ENCODE results near the gene PPCDC. TPM values are rescaled to one million over a fixed set of nuclear protein-coding genes. Genes with fewer than 3 reads are reported as not detected.

Gene PPCDC
- total RNA-seq, 1 experiment from 2014 or later = 18.0 TPM

- no peak for DNase-seq (ENCODE audit: low read depth, low spot score)
- H3K27me3 ChIP-seq (ENCODE audit: insufficient read depth, low read length) = no peaks in the 10 kb centered on the region
- peaks cover 0 to 22% of the 10 kb centered on the region in 2 experiments; a peak in 3 of 4 replicates for H3K4me1 ChIP-seq (ENCODE audit: control insufficient read depth in 1 of 2, insufficient read depth in 2 of 2, low read length in 2 of 2)
- H3K9me2 ChIP-seq (ENCODE audit: insufficient read depth) = no peaks in the 10 kb centered on the region
- no peak overlapping the region for H2AFZ ChIP-seq (ENCODE audit: low read depth, low read length, poor library complexity, severe bottlenecking)
- TF ChIP-seq FOSL1 (IDR thresholded peaks at IDR 0.05; ENCODE audit: low read depth) (no peak), CTCF (IDR thresholded peaks at IDR 0.05 in 2 of 3, conservative IDR thresholded peaks at IDR 0.05 in 1 of 3; ENCODE audit: borderline replicate concordance in 1 of 3, insufficient read depth in 1 of 3, low read depth in 2 of 3, low read length in 2 of 3) (no peak), ZBTB33 (IDR thresholded peaks at IDR 0.05; ENCODE audit: extremely low read depth, insufficient replicate concordance, low read length) (no peak), ZNF274 (IDR thresholded peaks at IDR 0.05; ENCODE audit: low read depth, low read length) (no peak), TCF7L2 (IDR thresholded peaks at IDR 0.05; ENCODE audit: borderline replicate concordance, extremely low read depth, insufficient read depth, insufficient read length) (no peak), SRF (IDR thresholded peaks at IDR 0.05; ENCODE audit: low read depth) (no peak), RAD21 (IDR thresholded peaks at IDR 0.05; ENCODE audit: low read depth) (no peak), EZH2 (IDR thresholded peaks at IDR 0.05) (no peak), EZH2phosphoT487 (IDR thresholded peaks at IDR 0.05; ENCODE audit: borderline replicate concordance) (no peak), JUND (IDR thresholded peaks at IDR 0.05) (no peak), SIN3A (IDR thresholded peaks at IDR 0.05; ENCODE audit: low read depth) (no peak), ELF1 (IDR thresholded peaks at IDR 0.05; ENCODE audit: borderline replicate concordance, low read depth) (no peak), YY1 (IDR thresholded peaks at IDR 0.05; ENCODE audit: extremely low read depth, insufficient replicate concordance, low read depth, low read length) (no peak), CEBPB (IDR thresholded peaks at IDR 0.05; ENCODE audit: low read depth) (no peak), SP1 (IDR thresholded peaks at IDR 0.05; ENCODE audit: low read depth) (no peak), CBX3 (IDR thresholded peaks at IDR 0.05; ENCODE audit: low read depth) (no peak), REST (IDR thresholded peaks at IDR 0.05; ENCODE audit: low read depth) (no peak)
- H3K27ac ChIP-seq (ENCODE audit: low read depth, low read length) = no peak overlapping the region
- RAD21 ChIA-PET (ENCODE audit: low non-redundant PET in 1 of 2, low total read pairs in 2 of 2, uncharacterized antibody in 2 of 2, unreplicated experiment in 2 of 2) = no interaction called here
- no peaks in the 10 kb centered on the region for H3K9me3 ChIP-seq (ENCODE audit: control insufficient read depth in 1 of 2, insufficient read depth in 1 of 2, low read depth in 1 of 2, low read length in 2 of 2)
- H3K4me2 ChIP-seq (ENCODE audit: low read length) = no peak overlapping the region
- peaks cover 14% of the 10 kb centered on the region for H3K79me2 ChIP-seq (ENCODE audit: insufficient read depth, low read length)
- intact Hi-C loops (cut with micrococcal nuclease) = no loop called here
- BruUV-seq (replicated peaks) = no TSS peak
- CTCF ChIA-PET = no interaction called here
- H3K36me3 ChIP-seq (ENCODE audit: control insufficient read depth in 1 of 2, insufficient read depth in 2 of 2, low read length in 2 of 2) = no peaks in the 10 kb centered on the region
- POLR2A ChIA-PET = no interaction called here
- no peak for ATAC-seq
- no peak overlapping the region for H3K4me3 ChIP-seq (replicated peaks in 1 of 2; ENCODE audit: low read depth in 1 of 2, low read length in 2 of 2)
- H3K9ac ChIP-seq (ENCODE audit: low read length) = no peak overlapping the region
- H4K20me1 ChIP-seq (ENCODE audit: insufficient read depth) = no peaks in the 10 kb centered on the region
Observed at GRCh38 chr15:75019916-75020315, 3.5 kb upstream of the PPCDC start.
